Stimulated activated CD4-positive, alpha-beta T cell treated with anti-CD3 and anti-CD28 coated beads, Interleukin-2, amount 100 ng/mL, for 24 hours (primary cell): ENCODE results near the gene GABPB1.

Experiments
- DNase-seq, 2 donors: peaks; one replicate each; pipeline ENCODE4 v3.0.0-alpha.2; 2020

GABPB1 gene

DNA sequence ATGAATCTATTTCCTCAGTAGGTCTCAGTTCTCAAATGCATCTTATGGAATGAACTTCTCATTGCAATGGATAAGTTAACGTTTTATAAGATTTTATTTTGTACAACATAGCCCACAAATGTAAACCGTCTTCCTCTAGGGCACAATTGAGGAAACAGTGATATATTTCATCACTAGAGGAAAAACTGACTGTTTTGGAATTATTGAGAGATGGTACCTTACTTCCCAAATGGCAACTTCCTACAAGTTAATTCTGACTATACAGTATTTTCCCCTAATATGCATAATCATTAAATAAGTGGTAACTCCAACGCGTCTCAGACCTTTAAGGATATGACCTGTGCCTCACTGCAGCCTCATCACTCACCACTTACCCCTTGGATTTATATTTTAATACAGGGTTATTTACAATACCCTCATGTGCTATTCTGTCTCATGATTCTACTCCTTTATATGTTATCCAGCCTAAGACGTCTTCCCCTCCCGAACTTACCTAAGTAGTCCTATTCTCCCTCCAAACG, 13.3 kb downstream of the GABPB1 start:
- no peak for DNase-seq

DNA sequence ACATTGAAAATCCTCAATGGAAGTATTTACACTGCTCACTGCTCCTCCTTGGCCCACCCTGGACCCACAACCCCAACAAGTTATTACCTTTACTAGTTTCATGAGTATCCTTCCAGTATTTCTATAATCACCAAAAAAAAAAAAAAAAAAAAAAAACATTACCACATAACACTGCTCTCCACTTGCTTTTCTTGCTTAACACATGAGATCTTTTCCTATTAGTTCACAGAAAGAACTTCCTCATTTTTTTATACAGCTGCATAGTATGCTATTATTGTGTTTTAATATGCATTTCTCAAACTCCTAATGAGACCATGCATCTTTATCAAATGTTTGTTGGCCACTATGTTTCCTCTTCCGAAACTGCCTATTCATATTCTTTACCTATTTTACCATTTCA, 14.6 kb downstream of the GABPB1 start:
- DNase-seq: no peak

DNA sequence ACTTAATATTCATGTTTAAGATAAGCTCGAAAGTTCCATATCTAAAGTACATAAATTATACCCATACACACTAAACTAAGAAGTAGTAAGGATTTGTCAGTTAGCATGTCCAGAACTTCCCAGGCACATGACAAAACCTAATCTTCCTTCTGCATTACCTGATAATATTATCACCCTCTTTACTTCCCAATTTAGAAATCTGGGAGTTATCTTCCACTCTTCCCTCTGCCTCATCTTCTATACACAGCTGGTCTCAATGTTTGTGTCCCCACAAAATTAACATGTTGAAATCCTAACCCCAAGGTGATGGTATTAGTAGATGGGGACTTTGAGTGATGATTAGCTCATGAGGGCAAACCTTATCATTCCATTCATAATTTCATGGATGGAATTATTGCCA, 15.3 kb downstream of the GABPB1 start:
- DNase-seq: no peak

DNA sequence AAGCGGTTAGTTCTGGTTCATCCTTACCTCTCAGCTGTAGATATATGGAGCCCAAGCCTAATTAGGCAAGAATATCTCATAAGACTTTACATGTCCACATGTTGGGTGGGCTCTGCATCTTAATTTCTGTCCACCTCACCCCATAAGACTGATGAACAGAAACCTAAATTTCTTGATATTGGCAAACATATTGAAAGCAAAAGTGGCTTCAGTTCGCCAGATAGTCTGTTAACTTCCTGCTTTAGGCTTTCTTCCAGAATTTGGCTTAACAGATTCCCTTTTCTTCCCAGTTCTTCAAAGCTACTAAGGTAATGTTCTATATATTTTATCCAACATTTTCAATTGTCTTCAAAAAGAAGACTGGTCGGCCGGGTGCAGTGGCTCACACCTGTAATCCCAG, 19.7 kb downstream of the GABPB1 start:
- no peak for DNase-seq

DNA sequence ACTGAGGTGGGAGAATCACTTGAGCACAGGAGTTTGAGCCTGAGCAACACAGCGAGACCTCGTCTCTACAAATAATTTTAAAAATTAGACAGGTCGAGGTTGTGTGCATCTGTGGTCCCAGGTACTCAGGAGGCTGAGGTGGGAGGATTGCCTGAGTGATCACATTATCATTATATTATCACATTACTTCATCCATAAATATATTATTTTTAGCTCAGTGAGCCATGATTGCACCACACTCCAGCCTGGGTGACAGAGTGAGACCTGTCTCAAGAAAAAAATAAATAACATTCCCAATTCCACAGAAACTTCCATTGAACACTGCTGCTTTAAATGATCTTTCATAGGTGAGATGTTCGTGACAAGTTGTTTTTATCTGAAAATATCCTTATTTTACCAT, 21.8 kb downstream of the GABPB1 start:
- DNase-seq: no peak

DNA sequence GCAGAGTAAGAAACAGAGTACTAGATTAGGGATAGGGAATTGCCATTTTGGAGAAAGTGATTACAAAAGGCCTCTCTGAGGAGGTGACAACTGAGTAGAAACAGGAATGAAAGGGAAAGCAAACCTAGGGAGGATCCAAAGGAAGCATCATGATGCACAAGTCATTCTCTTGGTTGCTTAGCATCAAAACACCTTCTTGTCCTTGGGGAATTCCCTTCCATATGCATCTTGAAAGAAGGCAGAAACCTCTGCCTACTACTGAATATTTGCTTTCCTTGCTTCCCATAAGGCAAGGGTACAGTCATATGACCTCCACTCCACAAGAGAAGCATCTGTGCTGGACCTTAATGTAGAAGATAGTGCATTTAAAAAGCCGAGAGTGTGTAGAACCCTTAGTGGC, 24.1 kb downstream of the GABPB1 start:
- no peak for DNase-seq

DNA sequence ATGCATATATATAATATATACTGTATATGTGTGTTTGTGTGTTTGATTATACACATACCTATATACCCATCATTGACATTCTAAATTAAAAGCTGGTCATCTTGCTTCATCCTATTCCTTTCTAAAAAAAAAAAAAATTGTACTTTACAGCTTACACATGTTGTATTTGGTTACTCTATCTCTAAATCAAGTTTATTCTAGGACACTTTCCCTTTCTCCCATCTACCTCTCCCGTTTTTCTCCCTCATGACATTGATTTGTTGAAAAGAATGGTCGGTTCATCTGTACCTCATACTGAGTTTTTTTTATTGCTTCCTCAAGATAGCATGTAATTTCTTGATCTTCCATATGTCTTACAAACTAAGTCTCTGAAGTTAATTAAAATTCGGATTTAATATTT, 26.9 kb downstream of the GABPB1 start:
- DNase-seq: no peak

DNA sequence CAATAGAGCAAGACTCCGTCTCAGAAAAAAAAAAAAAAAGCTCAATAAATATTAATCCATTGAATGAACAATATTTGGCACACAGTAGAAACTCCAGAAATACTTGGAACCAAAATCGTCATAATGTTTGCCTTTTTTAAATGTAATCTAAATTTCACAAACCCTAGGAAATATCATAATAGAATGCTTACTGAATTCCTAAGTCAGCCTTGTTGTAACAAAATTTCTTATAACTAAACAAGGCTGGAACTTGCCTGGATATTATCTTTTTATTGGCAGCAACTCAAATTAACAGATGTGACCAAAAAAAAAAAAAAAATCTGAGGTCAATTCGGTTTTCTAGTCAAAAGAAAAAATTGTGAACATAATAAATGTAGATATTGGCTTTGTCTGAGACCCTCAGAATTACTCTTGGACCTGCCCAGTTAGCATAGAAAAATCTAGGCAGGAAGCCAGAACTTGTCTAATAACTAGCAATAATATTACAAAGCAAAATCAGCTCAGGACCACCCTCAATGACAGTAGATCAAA, 33.3 kb downstream of the GABPB1 start:
- no peak for DNase-seq

DNA sequence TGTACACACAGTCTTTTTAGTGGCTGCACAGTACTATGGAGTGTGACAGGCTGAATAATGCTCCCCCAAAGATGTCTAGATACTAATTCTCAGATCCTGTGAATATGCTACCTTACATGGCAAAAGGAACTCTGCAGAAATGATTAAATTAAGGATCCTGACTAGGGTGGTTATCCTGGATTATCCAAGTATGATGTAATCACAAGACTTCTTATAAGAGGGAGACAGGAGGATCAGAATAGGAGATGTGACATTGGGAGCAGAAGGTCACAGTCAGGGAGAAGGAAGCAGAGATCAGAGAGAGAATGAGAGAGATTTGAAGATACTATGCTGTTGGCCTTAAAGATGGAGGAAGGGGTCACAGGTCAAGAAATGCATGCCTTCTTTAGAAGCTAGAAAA, 34.5 kb downstream of the GABPB1 start:
- DNase-seq: no peak

DNA sequence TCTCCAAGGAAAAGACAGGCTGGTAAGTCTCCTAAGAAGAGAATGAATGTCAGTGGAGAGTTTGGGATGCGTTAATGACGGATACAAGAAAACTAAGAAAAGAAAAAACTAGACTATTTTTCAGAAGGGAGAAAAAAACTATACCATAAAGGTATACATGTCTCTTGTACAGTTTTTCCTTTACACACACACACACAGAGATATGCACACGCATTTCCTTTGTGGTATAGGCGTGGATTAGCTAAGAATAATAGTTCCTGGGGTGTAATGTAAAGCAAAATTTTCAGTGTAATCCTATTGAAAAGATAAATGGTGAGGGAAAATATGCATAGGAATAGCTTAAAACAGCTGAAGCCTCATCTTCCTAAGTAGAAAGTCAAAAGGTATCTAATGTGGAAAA, 36.3 kb downstream of the GABPB1 start:
- DNase-seq: no peak

DNA sequence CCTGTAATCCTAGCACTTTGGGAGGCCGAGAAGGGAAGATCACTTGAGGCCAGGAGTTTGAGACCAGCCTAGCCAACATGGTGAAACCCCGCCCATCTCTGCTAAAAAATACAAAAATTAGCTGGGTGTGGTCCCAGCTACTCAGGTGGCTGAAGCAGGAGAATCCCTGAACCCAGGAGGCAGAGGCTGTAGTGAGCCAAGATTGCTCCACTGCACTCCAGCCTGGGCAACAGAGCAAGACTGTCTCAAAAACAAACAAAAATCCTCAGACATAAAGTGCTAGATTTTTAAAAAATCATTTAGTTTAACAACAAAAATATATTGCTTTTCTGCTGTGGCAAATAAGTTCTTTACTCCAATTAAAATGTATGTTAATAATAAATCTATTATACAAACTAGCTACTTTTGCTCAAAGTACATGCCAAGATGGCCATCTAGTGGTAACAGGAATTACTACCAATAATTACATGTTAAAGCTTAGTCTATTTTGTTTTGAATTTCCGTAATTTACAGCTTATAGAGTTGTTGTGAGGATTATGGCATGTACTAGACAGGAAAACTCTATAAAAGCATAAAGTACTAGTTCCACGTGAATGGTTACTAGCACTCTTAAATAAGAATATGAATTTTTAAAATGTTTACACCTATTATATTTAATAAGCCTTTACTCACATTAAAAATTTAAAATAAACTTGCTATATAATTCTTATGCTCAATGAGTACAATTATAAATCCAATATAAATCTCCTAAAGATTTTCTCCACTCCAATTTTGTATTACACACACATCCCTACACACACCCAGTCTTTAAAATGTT, 39.0 kb downstream of the GABPB1 start:
- no peak for DNase-seq

DNA sequence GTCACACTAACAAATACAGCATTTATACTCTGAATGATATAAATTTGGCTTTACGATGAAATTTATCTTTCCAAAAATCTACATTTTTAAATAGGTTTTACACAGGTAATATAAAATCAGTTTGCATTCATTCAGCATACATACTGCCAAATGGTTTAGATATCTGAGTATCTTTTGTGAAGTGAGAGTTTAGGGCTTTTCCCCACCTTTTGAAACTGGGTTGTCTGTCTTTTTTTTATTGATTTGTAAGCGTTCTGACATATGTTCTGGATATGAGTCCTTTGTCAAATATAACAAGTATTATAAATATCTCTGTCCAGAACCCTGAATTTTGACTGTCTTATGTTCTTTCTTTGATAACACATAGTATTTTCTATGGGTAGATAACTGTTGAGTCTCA, 42.4 kb downstream of the GABPB1 start:
- no peak for DNase-seq

DNA sequence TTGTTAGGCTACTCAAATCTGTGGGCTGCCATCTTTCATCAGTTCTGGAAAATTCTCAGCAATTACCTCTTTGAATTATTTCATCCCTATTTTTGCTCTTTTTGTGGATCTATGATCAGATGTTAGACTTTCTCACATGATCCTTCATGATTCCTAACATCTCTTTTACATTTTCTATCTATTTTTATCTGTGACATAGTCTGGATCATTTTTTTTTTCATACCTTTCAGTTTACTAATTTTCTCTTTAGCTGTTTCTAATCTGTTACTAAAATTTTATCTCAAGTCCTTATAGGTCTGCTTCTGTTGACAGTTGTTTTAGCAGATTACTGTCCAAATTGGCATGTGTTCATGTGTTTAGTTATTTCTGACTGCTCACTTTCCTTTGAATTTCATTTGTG, 47.2 kb downstream of the GABPB1 start:
- DNase-seq: no peak

DNA sequence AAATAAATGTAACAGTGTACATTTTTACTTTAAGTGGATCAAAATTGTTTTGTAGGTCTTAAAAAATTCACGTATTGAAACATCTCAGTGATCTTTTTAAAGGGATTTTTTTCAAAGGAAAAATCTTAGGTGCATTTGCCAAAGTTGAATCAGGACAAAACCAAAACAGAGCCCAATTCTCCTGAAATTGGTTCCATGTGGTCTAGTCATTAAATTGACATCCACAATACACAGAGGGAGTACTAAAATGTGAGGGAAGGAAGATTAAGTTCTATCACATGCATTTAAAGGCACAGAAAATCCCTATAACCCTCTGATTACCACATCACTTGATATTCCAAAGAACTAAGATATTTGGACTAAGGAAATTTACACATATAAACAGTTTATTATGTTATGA, 50.2 kb downstream of the GABPB1 start:
- no peak for DNase-seq

DNA sequence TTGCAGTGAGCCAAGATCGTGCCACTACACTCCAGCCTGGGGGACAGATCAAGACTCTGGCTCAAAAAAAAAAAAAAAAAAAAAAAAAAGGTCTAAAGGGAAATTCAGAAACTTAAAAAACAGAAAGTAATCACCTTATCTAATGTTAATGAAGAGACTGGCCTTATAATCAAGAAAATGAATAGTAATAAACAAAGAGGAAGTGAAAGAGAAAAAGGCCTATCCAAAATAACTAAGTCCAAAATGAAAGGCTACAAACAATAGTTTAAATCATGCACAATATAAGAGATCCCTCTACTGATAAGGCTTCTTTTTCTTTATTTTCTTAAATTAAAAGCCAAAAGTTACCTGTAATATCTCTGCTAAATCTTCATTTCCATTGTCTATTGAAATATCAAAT, 52.4 kb downstream of the GABPB1 start:
- DNase-seq: no peak

DNA sequence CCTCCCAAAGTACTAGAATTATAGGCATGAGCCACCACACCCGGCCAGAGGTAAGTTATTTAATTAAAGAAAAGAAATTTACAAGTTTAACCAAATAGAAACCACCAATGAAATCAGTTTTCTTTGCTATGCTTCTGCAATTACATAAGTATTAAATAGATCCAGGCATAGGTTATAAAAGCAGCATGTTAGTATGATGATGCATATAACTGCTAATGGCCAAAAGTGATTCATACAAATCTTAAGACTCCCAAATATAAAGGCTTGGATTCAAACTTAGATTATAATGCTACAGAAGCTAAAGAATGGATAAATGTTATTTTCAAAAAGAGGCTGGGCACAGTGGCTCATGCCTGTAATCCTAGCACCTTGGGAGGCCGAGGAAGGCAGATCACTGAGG, 56.7 kb downstream of the GABPB1 start:
- no peak for DNase-seq

DNA sequence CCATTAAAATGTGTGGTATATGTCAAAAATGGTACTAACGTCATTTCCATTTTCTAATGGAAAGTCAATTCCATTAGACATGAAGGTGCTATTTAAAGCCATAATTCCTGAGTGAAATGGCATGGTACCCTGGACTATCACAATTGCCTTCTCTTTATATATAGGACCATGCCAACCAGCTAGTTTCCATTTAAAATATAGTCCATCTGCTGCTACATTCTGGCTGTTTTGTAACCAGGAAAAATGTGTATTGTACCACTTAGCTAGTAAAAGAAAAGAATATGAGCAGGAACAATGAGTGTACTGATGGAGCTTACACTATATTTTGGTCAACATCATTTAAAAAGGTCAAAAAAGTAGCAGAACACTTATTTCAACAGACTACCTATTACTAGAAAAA, 59.0 kb downstream of the GABPB1 start:
- no peak for DNase-seq

DNA sequence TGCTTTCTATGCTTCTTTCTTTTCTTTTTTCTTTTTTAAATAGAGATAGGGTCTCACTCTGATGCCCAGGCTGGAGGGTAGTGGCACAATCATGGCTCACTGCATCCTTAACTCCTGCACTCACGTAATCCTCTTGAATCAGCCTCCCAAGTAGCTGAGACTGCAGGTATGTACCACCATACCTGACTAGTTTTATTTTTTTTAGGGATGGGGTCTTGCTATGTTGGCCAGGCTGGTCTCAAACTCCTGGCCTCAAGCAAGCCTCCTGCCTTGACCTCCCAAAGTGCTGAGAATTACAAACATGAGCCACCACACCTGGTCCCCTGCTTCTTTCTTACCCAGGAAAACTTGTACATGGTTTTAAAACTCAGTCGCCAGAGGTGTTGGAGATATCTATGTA, 65.2 kb downstream of the GABPB1 start:
- DNase-seq: no peak

DNA sequence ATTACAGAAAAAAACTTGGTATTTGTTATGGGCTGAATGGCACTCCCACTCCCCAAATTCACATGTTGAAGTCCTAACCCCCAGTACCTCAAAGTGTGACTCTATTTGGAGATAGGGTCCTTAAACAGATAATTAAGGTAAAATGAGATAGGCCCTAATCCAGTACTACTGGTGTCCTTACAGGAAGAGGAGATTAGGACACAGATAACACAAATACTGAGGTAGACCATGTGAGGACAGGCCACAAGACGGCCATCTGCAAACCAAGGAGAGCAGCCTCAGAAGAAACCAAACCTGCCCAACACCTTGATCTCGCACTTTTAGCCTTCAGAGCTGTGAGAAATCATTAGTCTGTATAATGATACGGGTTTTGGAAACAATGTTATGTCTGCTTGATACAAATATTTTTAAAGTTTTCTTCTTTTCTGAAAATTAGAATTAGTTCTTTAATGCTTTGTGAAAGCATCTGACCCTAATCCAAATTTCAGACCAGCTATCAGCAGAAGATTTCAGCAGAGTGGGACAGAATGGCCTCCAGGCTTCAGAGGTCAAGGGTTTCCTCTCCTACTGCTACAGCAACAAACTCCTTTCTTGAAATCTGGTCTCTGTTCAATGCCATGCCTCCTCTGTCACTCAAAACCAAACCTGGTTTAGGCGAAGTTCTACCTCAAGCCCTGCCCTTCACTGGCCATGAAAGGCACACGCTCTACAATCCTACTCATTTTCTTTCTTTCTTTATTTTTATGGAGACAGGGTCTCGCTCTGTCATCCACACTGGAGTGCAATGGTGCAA, 67.5 kb downstream of the GABPB1 start:
- DNase-seq: no peak

DNA sequence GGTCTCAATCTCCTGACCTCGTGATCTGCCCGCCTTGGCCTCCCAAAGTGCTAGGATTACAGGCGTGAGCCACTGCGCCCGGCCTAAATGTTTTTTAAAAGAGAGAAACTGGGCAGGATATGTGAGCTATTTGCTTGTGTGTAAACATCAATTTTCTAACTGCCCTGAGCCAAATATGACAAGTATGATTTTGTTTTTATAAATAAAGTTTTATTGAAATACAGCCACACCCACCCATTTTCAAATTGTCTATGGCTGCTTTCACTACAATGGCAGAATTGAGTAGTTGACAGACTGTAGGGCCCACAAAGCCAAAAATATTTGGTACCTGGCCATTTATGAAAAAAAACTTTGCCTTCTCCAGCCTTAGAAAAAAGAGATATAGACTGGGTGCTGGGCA, 73.6 kb downstream of the GABPB1 start:
- no peak for DNase-seq

DNA sequence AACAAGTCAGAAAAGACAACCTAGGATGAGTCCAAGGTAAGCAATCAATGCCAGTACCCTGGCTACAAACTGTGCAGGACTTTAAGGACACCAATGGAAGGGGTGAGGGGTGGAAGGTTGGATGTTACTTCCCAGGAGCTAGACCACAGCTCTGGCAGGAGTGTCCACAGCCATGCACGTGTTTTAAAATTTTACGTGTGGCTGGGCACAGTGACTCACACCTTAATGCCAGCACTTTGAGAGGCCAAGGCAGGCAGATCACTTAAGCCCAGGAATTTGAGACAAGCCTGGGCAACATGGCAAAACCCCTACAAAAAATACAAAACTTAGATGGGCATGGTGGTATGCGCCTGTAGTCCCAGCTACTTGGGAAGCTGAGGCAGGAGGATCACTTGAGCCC, 74.7 kb downstream of the GABPB1 start:
- no peak for DNase-seq

DNA sequence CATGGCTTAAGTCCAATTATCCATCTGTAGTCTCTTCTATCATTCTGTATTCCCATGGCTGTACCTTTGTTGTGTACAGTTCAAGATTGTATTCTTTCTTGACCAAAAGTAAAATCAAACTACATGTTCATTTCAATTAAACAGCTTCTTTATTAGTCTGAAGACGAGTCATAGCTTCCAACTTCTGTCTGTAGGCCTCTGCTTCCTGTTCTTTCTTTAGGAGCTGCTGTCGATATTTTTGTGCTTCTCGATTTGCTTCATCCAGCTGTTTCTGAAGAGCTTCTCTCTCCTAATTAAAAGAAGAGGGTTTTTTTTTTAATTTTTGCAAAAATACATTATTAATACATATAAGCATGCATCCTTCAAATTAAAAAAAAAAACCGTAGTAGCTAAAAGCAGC, 76.5 kb downstream of the GABPB1 start:
- DNase-seq: no peak

DNA sequence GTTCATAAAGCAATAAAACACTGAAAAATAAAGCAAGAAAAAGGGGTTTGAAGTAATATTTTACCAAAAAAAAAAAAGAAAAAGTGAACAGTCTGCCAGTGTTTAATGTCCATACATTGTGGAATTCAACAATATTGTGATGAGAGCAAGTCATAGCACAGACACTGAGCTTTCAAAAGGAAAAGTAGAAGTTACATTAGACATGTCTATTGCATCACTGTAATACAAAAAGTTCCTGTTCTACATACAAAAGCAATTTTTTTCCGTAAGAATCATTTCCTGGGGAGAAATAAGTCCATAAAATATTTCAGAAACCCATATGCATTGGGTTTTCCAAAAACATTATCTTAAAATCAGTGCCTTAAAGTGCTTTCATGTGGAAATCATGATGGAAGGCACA, 77.6 kb downstream of the GABPB1 start:
- DNase-seq: no peak

DNA sequence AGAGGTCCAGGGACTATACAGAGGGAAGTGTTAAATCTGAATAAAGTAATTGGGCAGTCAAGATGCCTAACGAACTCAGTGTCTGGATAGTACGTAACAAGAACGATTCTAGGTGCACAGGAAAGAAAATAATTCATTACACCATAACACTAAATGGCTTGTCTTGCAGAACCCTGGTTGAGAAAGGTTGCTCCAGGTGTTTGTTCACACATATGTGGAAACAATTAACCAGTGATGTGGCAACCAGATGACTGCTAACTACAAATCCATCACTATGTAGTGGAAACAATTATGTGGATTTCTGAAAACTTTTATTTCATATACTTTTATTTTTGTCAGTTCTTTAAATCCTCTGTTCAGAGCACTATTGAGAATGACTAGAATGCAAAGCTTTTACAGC, 79.1 kb downstream of the GABPB1 start:
- no peak for DNase-seq
